PC-3 (cell line): ENCODE measurements around the gene SPP2.

Experiments
- EZH2 ChIP-seq: fragments of 300-600 bp; sonication (generic); IDR thresholded peaks from one replicate; pipeline ENCODE4 v1.6.1; 2017; ENCODE audit warnings: antibody characterized with exemption, mild to moderate bottlenecking, low read length; ENCODE audit not compliant: unreplicated experiment
- TF ChIP-seq, protein P1 (sequence below): fragments of 300-600 bp; sonication (generic); conservative IDR thresholded peaks from 2 replicates; pipeline ENCODE4 v1.5.1; 2017; ENCODE audit warnings: antibody characterized with exemption, low read depth, mild to moderate bottlenecking, low read length

DNA sequence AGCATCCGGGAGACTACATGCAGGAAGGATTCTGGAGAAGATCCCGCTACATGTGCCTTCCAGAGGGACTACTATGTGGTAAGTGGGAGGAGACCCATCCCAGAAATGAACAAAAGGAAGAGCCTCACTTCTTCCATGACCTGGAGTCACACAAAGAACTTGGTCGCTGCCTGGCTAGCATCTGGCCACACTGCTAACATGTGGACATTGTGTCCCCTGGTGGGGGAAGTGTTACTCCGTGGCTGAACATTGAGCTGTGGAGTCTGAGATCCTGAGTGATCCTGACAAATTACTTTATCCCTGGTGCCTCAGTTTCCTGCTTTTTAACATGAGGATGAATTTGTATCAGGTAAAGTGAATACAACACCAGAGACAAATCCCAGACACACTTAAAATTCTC, 8.4 kb downstream of the SPP2 start:
- TF ChIP-seq, protein P1, sequence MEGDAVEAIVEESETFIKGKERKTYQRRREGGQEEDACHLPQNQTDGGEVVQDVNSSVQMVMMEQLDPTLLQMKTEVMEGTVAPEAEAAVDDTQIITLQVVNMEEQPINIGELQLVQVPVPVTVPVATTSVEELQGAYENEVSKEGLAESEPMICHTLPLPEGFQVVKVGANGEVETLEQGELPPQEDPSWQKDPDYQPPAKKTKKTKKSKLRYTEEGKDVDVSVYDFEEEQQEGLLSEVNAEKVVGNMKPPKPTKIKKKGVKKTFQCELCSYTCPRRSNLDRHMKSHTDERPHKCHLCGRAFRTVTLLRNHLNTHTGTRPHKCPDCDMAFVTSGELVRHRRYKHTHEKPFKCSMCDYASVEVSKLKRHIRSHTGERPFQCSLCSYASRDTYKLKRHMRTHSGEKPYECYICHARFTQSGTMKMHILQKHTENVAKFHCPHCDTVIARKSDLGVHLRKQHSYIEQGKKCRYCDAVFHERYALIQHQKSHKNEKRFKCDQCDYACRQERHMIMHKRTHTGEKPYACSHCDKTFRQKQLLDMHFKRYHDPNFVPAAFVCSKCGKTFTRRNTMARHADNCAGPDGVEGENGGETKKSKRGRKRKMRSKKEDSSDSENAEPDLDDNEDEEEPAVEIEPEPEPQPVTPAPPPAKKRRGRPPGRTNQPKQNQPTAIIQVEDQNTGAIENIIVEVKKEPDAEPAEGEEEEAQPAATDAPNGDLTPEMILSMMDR = no peak
- TF ChIP-seq EZH2 = no peak
